GM23248 (cell line): ENCODE results near the gene TBC1D2B. TPM values are rescaled to one million over a fixed set of nuclear protein-coding genes. Genes with fewer than 3 reads are reported as not detected.

Experiments
- DNase-seq: peaks from one replicate; pipeline ENCODE4 v3.0.0-alpha.2; 2015
- H2AFZ ChIP-seq: fragments of 200-600 bp; sonication (generic); 2 replicates; pipeline ENCODE4 v1.6.1; 2016; ENCODE audit warnings: antibody characterized with exemption
- H3F3A ChIP-seq: fragments of 200-600 bp; sonication (generic); 2 replicates; pipeline ENCODE4 v1.6.1; 2016; ENCODE audit warnings: mild to moderate bottlenecking, antibody characterized with exemption, mixed run types; ENCODE audit not compliant: insufficient read depth
- H3K27ac ChIP-seq: fragments of 200-600 bp; sonication (generic); 2 replicates; pipeline ENCODE4 v1.5.1; 2016; ENCODE audit warnings: mild to moderate bottlenecking
- H3K27me3 ChIP-seq: fragments of 200-600 bp; sonication (generic); replicated peaks from 2 replicates; pipeline ENCODE4 v1.6.1; 2016; ENCODE audit warnings: mild to moderate bottlenecking; ENCODE audit not compliant: insufficient read depth
- H3K36me3 ChIP-seq: fragments of 200-600 bp; sonication (generic); 2 replicates; pipeline ENCODE4 v1.6.1; 2016; ENCODE audit warnings: low read depth, mild to moderate bottlenecking
- H3K4me1 ChIP-seq: fragments of 200-600 bp; sonication (generic); 2 replicates; pipeline ENCODE4 v1.6.1; 2016; ENCODE audit warnings: mild to moderate bottlenecking; ENCODE audit not compliant: insufficient read depth
- H3K4me2 ChIP-seq: fragments of 200-600 bp; sonication (generic); one replicate; pipeline ENCODE4 v1.6.1; 2016; ENCODE audit warnings: mild to moderate bottlenecking; ENCODE audit not compliant: unreplicated experiment
- H3K4me3 ChIP-seq: fragments of 200-600 bp; sonication (generic); 2 replicates; pipeline ENCODE4 v1.5.1; 2016; ENCODE audit warnings: mild to moderate bottlenecking
- H3K79me2 ChIP-seq: fragments of 200-600 bp; sonication (generic); 2 replicates; pipeline ENCODE4 v1.6.1; 2016; ENCODE audit warnings: mild to moderate bottlenecking; ENCODE audit not compliant: insufficient read depth
- H3K9ac ChIP-seq: fragments of 200-600 bp; sonication (generic); 2 replicates; pipeline ENCODE4 v1.6.1; 2016; ENCODE audit warnings: mild to moderate bottlenecking
- H3K9me2 ChIP-seq: fragments of 200-600 bp; sonication (generic); 2 replicates; pipeline ENCODE4 v1.6.1; 2016; ENCODE audit warnings: mixed run types, mild to moderate bottlenecking, moderate library complexity; ENCODE audit not compliant: insufficient read depth
- H3K9me3 ChIP-seq: fragments of 200-600 bp; sonication (generic); one replicate; pipeline ENCODE4 v1.6.1; 2017; ENCODE audit warnings: low read depth
- H4K20me1 ChIP-seq: fragments of 200-600 bp; sonication (generic); 2 replicates; pipeline ENCODE4 v1.6.0; 2016; ENCODE audit not compliant: insufficient read depth
- EZH2 ChIP-seq: fragments of 200-600 bp; sonication (generic); IDR thresholded peaks from 2 replicates; pipeline ENCODE4 v1.6.1; 2018; ENCODE audit warnings: antibody characterized with exemption, mild to moderate bottlenecking; ENCODE audit not compliant: insufficient read depth, poor library complexity, severe bottlenecking
- EZH2phosphoT487 ChIP-seq: fragments of 200-600 bp; sonication (generic); IDR thresholded peaks from 2 replicates; pipeline ENCODE4 v1.6.1; 2018; ENCODE audit warnings: antibody characterized with exemption, moderate library complexity, mild to moderate bottlenecking, low read depth; ENCODE audit not compliant: insufficient read depth
- WGBS, 2 experiments: methylation state at CpG; one replicate each; pipeline ENCODE4 v1.1.6; 2015 to 2017; ENCODE audit warnings: low lambda C conversion rate in 2 of 2, low coverage in 1 of 2; ENCODE audit errors: missing lambda C conversion rate in 2 of 2; 5-methylcytosine and 5-hydroxymethylcytosine counted together
- in situ Hi-C: fragments of 300-500 bp; cut with MboI; formaldehyde crosslinking; loops from 2 replicates; pipeline ENCODE4 v1.15.0; 2020
- polyA plus RNA-seq: library from polyadenylated mRNA; unstranded; fragments of >200 nt; fragmentation: Nextera tagmentation; extraction: Ambion mirVana; gene quantifications from 2 replicates; pipeline ENCODE4 v1.2.1, GENCODE V29; 2016
- total RNA-seq: library from RNA; depleted of rRNA; stranded (reverse); fragments of >200 nt; shearing (Covaris generic); gene quantifications from 2 replicates; pipeline ENCODE4 v1.2.3, GENCODE V29; 2014

TBC1D2B gene
- total and polyA plus RNA-seq, 2 experiments from 2014 or later = 11.1 to 40.5 TPM

GRCh38 chr15:78073046-78073787 is 4.3 kb downstream of the TBC1D2B start:
- 81 to 84% methylated on average over 5 of the region's 5 CpGs for WGBS, 2 experiments
- peak overlapping the region; percentile 82 for H3K27ac ChIP-seq
- peak overlapping the region; percentile 68 for H3K9ac ChIP-seq

GRCh38 chr15:78072080-78072892 is 5.2 kb downstream of the TBC1D2B start:
- Histone ChIP-seq H3K27me3 (no peaks in the 10 kb centered on the region), H3K36me3 (no peaks in the 10 kb centered on the region), H2AFZ (0 out of 2 replicates have a peak overlapping the region, but pooled peaks have one; percentile 10), H3K79me2 (peaks cover 93% of the 10 kb centered on the region), H3K9me2 (no peaks in the 10 kb centered on the region), H3K4me3 (peak overlapping the region; percentile 41), H3K27ac (peak overlapping the region; percentile 82), H3F3A (peaks cover 60% of the 10 kb centered on the region), H3K9ac (peak overlapping the region; percentile 68), H4K20me1 (no peaks in the 10 kb centered on the region), H3K9me3 (no peaks in the 10 kb centered on the region), H3K4me1 (peaks cover 80% of the 10 kb centered on the region), H3K4me2 (peak overlapping the region; percentile 70)
- TF ChIP-seq EZH2 (no peak), EZH2phosphoT487 (no peak)
- DNase-seq = peak; percentile 81
- WGBS, 2 experiments = 15% methylated on average over 9 of the region's 9 CpGs
- in situ Hi-C loops = no loop called here

More at GRCh38 chr15:78073046-78073787, 4.3 kb downstream of the TBC1D2B start:
- H3K36me3 ChIP-seq = no peaks in the 10 kb centered on the region
- H4K20me1 ChIP-seq = no peaks in the 10 kb centered on the region
- H3K9me3 ChIP-seq = no peaks in the 10 kb centered on the region
- H2AFZ ChIP-seq = no peak overlapping the region
- H3K9me2 ChIP-seq = no peaks in the 10 kb centered on the region
- H3K4me3 ChIP-seq = peak overlapping the region; percentile 41
- peaks cover 54% of the 10 kb centered on the region for H3F3A ChIP-seq
- H3K4me1 ChIP-seq = peaks cover 71% of the 10 kb centered on the region
- H3K27me3 ChIP-seq = no peaks in the 10 kb centered on the region
- H3K79me2 ChIP-seq = peaks cover 84% of the 10 kb centered on the region
- no peak for TF ChIP-seq EZH2
- no peak for TF ChIP-seq EZH2phosphoT487
- H3K4me2 ChIP-seq = peak overlapping the region; percentile 70
- in situ Hi-C loops = no loop called here
- DNase-seq = no peak

GRCh38 chr15:78071383-78071782 is 6.1 kb downstream of the TBC1D2B start:
- in situ Hi-C loops = no loop called here
- Histone ChIP-seq H3K36me3 (no peaks in the 10 kb centered on the region), H3K27me3 (no peaks in the 10 kb centered on the region), H2AFZ (no peak overlapping the region), H3K9ac (no peak overlapping the region), H3F3A (peaks cover 65% of the 10 kb centered on the region), H3K27ac (peak overlapping the region; percentile 82), H3K79me2 (peaks cover 93% of the 10 kb centered on the region), H4K20me1 (no peaks in the 10 kb centered on the region), H3K9me3 (no peaks in the 10 kb centered on the region), H3K9me2 (no peaks in the 10 kb centered on the region), H3K4me2 (no peak overlapping the region), H3K4me3 (no peak overlapping the region), H3K4me1 (peaks cover 85% of the 10 kb centered on the region)
- TF ChIP-seq EZH2 (no peak), EZH2phosphoT487 (no peak)
- WGBS, 2 experiments = 62 to 74% methylated on average over 2 of the region's 2 CpGs
- no peak for DNase-seq

GRCh38 chr15:78070049-78070700 is 7.3 kb downstream of the TBC1D2B start:
- Histone ChIP-seq H3K4me1 (peaks cover 87% of the 10 kb centered on the region), H3K4me2 (no peak overlapping the region), H3K4me3 (no peak overlapping the region), H3K79me2 (peaks cover 96% of the 10 kb centered on the region), H3K9me2 (no peaks in the 10 kb centered on the region), H3K27me3 (no peaks in the 10 kb centered on the region), H2AFZ (no peak overlapping the region), H3K9ac (no peak overlapping the region), H3K36me3 (no peaks in the 10 kb centered on the region), H3F3A (peaks cover 62% of the 10 kb centered on the region), H4K20me1 (no peaks in the 10 kb centered on the region), H3K27ac (0 out of 2 replicates have a peak overlapping the region, but pooled peaks have one; percentile 16), H3K9me3 (no peaks in the 10 kb centered on the region)
- in situ Hi-C loops = no loop called here
- TF ChIP-seq EZH2 (no peak), EZH2phosphoT487 (no peak)
- 67 to 74% methylated on average over 4 of the region's 4 CpGs for WGBS, 2 experiments
- no peak for DNase-seq
